Loucy (cell line): Measurements from ENCODE around the gene FTO.

Source experiments
- CTCF ChIP-seq: fragments of 200-600 bp; sonication (generic); conservative IDR thresholded peaks from 2 replicates; pipeline ENCODE4 v1.5.1; 2014; ENCODE audit warnings: mild to moderate bottlenecking, antibody characterized with exemption, low read length
- EZH2phosphoT487 ChIP-seq: fragments of 200-600 bp; IDR thresholded peaks from 2 replicates; pipeline ENCODE4 v1.6.1; 2018; ENCODE audit warnings: antibody characterized with exemption, mild to moderate bottlenecking, moderate library complexity, borderline replicate concordance

- no peak for TF ChIP-seq CTCF
- no peak for TF ChIP-seq EZH2phosphoT487
Observed at GRCh38 chr16:54110016-54110981, 406.3 kb downstream of the FTO start.
